Left lung (tissue), 10 donors: ENCODE data around the gene CNOT4. TPM values are rescaled to one million over a fixed set of nuclear protein-coding genes. Genes with fewer than 3 reads are reported as not detected.

Source experiments
- ATAC-seq: fragments of 200-7000 bp; cut with Tn5 transposase; one replicate; pipeline ENCODE4 v1.9.1; 2020; ENCODE audit warnings: moderate library complexity
- DNase-seq, 4 donors: peaks; one replicate each; pipeline ENCODE4 v3.0.0-alpha.2; 2013 to 2020
- H3K27ac ChIP-seq, 2 donors: fragments of 200-600 bp; sonication (generic) in 1 of 2; one replicate each; pipeline versions ENCODE4 v1.5.0 to v1.8.0; 2020 to 2021
- H3K27me3 ChIP-seq, 2 donors: fragments of 200-600 bp; sonication (generic) in 1 of 2; one replicate each; pipeline versions ENCODE4 v1.5.0 to v1.8.0; 2020 to 2021
- H3K36me3 ChIP-seq, 2 donors: fragments of 200-600 bp; sonication (generic) in 1 of 2; one replicate each; pipeline versions ENCODE4 v1.5.0 to v1.8.0; 2020 to 2021
- H3K4me1 ChIP-seq, 2 donors: fragments of 200-600 bp; one replicate each; pipeline ENCODE4 v1.8.0; 2021
- H3K4me3 ChIP-seq, 2 donors: fragments of 200-600 bp; sonication (generic) in 1 of 2; one replicate each; pipeline versions ENCODE4 v1.5.0 to v1.8.0; 2020 to 2021; ENCODE audit warnings: mild to moderate bottlenecking in 1 of 2
- H3K9me3 ChIP-seq, 2 donors: fragments of 200-600 bp; sonication (generic) in 1 of 2; one replicate each; pipeline versions ENCODE4 v1.5.0 to v1.8.0; 2020 to 2021
- intact Hi-C, 2 donors: fragments of 100-400 bp; cut with DNase I; formaldehyde crosslinking; loops; one replicate each; pipeline versions ENCODE4 v1.11.2 to v1.14.2; 2022
- polyA plus RNA-seq, 6 donors: library from polyadenylated mRNA; unstranded; fragments of 120-200 nt; gene quantifications; one replicate each; pipeline ENCODE4 v1.2.1, GENCODE V29; 2013; ENCODE audit not compliant: insufficient read length in 6 of 6
- total RNA-seq, 2 donors: library from RNA; stranded (reverse); fragmentation: NEBNext Ultra II Directional; extraction: Animal tissue kit (Norgen Biotek cat#: 25700); gene quantifications; one replicate each; pipeline ENCODE4 v1.2.1, GENCODE V29; 2021
- TF ChIP-seq, protein P1 (sequence below), 2 donors: fragments of 200-600 bp; sonication (generic) in 1 of 2; IDR thresholded peaks; one replicate each; pipeline versions ENCODE4 v1.5.0 to v1.8.0; 2021; ENCODE audit warnings: antibody characterized with exemption in 2 of 2
- donor health status: DM: no; HTN: yes; CAD: no.
- donor health status: DM: no; HTN: no; CAD: no.

The CNOT4 gene
- total and polyA plus RNA-seq, 8 donors, result 21.6 to 35.4 (median 33.6) TPM

DNA sequence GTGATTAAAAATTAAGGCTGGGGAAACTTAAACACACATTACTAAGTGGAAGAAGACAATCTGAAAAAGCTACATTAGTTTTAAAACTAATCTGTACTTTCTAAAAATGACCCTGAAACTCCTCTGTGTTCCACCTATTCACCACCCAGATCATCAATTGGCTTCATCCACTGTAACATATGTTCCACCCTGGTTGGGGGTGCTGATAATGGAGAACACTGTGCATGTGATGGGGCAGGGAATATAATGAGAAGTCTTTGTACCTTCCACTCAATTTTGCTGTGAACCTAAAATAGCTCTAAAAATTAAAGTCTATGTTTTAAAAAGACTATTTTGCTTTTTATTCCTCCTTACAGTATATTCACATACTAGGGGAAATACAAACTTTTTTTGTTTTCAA is 132.7 kb downstream of the CNOT4 start:
- intact Hi-C loops, result no loop called here
- no peak overlapping the region for H3K27ac ChIP-seq
- no peaks in the 10 kb centered on the region for H3K36me3 ChIP-seq
- ATAC-seq (no peak), DNase-seq (no peak)
- H3K4me3 ChIP-seq, result no peak overlapping the region
- no peaks in the 10 kb centered on the region for H3K4me1 ChIP-seq
- H3K27me3 ChIP-seq, result no peaks in the 10 kb centered on the region
- TF ChIP-seq, protein P1, sequence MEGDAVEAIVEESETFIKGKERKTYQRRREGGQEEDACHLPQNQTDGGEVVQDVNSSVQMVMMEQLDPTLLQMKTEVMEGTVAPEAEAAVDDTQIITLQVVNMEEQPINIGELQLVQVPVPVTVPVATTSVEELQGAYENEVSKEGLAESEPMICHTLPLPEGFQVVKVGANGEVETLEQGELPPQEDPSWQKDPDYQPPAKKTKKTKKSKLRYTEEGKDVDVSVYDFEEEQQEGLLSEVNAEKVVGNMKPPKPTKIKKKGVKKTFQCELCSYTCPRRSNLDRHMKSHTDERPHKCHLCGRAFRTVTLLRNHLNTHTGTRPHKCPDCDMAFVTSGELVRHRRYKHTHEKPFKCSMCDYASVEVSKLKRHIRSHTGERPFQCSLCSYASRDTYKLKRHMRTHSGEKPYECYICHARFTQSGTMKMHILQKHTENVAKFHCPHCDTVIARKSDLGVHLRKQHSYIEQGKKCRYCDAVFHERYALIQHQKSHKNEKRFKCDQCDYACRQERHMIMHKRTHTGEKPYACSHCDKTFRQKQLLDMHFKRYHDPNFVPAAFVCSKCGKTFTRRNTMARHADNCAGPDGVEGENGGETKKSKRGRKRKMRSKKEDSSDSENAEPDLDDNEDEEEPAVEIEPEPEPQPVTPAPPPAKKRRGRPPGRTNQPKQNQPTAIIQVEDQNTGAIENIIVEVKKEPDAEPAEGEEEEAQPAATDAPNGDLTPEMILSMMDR (IDR thresholded peaks at IDR 0.05), result no peak
- H3K9me3 ChIP-seq, result no peaks in the 10 kb centered on the region

DNA sequence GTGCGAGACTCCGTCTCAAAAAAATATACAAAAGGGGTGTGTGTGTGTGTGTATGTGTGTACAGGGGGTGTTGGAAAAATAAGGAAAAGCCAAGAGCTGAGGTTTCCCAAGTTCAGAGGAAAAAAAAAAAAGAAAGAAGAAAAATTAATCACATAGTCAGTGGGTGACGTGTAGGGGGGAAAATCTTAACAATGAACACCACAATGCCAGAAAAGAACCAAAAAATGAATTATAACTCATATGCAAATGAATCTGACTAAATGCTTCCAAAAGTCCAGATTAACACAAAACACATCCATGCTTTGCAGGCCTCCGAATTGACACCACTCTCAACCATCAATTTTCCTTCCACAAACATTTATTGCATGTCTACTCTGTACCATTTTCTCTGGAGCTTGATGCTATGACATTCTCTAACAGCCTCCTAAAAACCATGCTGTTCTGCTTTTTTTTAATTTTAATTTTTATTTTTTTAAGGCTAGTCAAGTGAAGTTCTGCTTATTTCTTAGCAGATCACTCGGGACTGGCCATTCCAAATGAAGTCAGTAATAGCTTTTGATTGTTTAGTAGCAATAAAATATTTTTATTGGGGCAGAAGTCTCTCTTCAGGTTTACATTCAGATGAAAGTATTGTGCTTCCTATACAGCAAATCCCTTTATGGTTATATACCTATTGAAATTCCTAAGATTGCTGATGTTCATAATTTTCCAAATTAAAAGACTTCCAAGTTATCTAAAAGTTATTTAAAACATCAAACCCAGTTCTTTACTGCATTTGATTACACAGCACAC is 133.8 kb downstream of the CNOT4 start:
- ATAC-seq (no peak), DNase-seq (no peak)
- no peaks in the 10 kb centered on the region for H3K9me3 ChIP-seq
- H3K4me1 ChIP-seq, result no peaks in the 10 kb centered on the region
- TF ChIP-seq, protein P1 (IDR thresholded peaks at IDR 0.05), result no peak
- H3K4me3 ChIP-seq, result no peak overlapping the region
- no peaks in the 10 kb centered on the region for H3K36me3 ChIP-seq
- intact Hi-C loops, result no loop called here
- no peaks in the 10 kb centered on the region for H3K27me3 ChIP-seq
- no peak overlapping the region for H3K27ac ChIP-seq

DNA sequence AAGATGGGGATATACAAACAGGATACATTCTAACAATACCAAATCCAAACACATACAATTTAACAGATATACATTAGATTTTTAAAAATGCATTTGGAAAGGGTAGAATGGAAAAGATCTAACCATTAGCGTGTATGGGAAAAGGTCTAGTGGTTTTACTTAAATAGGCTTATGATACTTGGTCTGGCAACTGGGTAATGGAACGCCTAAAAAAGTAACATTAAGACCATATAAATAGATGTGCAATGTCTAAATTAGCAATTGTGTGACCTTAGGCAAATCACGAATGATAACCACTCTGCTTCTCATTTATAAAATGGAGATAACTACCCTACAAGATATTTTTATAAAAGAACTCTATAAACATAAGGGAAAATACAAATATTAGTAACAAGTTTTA is 135.2 kb downstream of the CNOT4 start:
- no peaks in the 10 kb centered on the region for H3K9me3 ChIP-seq
- no peaks in the 10 kb centered on the region for H3K4me1 ChIP-seq
- no peak overlapping the region for H3K27ac ChIP-seq
- no peak overlapping the region for H3K4me3 ChIP-seq
- ATAC-seq (no peak), DNase-seq (no peak)
- intact Hi-C loops, result no loop called here
- no peaks in the 10 kb centered on the region for H3K27me3 ChIP-seq
- TF ChIP-seq, protein P1 (IDR thresholded peaks at IDR 0.05), result no peak
- H3K36me3 ChIP-seq, result peaks cover 0 to 5% of the 10 kb centered on the region in 2 donors

DNA sequence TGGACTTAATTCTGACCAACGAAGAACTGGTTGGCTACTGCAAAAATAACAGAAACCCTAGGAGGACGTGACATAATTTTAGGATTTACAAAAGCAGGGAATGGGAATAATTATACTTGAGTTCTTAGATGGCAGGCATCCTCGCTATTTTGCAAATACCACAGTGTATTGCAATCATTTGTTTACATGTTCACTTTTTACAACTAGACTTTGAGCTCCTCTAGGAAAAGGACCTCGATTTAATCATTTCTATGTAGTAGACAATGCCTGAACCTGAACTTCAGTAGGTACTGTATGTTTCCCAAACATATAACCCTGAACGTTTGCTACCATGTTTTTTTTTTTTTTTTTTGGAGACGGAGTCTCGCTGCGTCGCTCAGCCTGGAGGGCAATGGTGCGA is 137.7 kb downstream of the CNOT4 start:
- intact Hi-C loops, result no loop called here
- H3K27me3 ChIP-seq, result no peaks in the 10 kb centered on the region
- H3K36me3 ChIP-seq, result peaks cover 0 to 5% of the 10 kb centered on the region in 2 donors
- ATAC-seq (no peak), DNase-seq (no peak)
- no peak overlapping the region for H3K4me3 ChIP-seq
- H3K27ac ChIP-seq, result no peak overlapping the region
- no peaks in the 10 kb centered on the region for H3K9me3 ChIP-seq
- TF ChIP-seq, protein P1 (IDR thresholded peaks at IDR 0.05), result no peak
- H3K4me1 ChIP-seq, result no peaks in the 10 kb centered on the region

DNA sequence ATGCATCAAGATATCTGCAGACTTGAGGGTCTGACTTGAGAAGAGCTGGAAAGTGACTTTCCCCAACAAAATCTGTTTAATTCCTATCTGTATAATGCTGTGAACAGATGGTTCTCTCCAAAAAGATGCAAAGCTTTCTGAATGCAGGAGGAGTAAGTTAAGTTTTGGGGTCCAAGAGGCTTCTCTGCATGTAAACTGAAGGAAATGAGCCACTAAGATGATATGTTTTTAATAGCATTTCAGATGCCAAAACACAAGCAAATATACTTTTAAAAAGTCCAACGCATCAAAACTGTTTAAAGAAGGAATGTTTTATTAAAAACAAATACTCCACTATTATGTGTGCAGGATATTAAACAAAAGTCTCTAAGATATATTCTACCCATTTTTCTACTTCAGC is 139.2 kb downstream of the CNOT4 start:
- Histone ChIP-seq H3K27me3 (no peaks in the 10 kb centered on the region), H3K9me3 (no peaks in the 10 kb centered on the region), H3K27ac (no peak overlapping the region), H3K4me3 (no peak overlapping the region), H3K4me1 (no peaks in the 10 kb centered on the region), H3K36me3 (peaks cover 0 to 5% of the 10 kb centered on the region in 2 donors)
- intact Hi-C loops, result no loop called here
- DNase-seq, result peak in 2 of 4 donors; percentile 70 to 80
- ATAC-seq, result no peak
- TF ChIP-seq, protein P1 (IDR thresholded peaks at IDR 0.05), result no peak
